Head of caudate nucleus (tissue), 42 donors: Measurements from ENCODE around the gene IPO5.
"Not testable (repeated sequence)": the region's sequence is repeated elsewhere in the genome, so short reads cannot be mapped to it uniquely, and the experiment has no call there.

Experiments used
- DNase-seq, 42 donors: peaks; one replicate each; pipeline versions ENCODE4 v3.0.0 to v3.0.0-alpha.2; 2020 to 2021; ENCODE audit warnings: mixed read lengths in 7 of 42
- intact Hi-C: fragments of 100-400 bp; cut with DNase I; formaldehyde crosslinking; loops from one replicate; pipeline ENCODE4 v1.15.0; 2022

IPO5 gene

DNA sequence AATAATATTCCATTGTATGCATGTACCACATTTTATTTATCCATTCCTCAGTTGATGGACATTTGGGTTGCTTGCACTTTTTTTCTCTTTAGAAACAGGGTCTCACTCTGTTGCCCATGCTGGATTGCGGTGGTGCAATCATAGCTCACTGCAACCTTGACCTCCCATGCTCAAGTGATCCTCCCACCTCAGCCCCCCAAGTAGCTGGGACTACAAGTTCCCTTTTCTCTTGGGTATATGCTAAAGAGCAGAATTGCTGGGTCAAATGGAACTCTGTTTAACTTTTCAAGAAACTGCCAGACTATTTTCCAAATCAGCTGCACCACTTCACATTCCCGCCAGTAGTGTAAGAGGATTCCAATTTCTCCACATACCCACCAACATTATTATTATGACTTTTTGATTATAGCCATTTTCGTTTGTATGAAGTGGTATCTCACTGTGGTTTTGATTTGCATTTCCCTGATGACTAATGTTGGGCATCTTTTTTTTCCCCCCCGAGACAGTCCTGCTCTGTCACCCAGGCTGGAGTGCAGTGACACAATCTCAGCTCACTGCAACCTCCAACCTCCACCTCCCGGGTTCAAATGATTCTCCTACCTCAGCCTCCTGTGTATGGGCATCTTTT lies 7.6 kb upstream of the IPO5 start:
- intact Hi-C loops, result no loop called here
- no peak for DNase-seq

DNA sequence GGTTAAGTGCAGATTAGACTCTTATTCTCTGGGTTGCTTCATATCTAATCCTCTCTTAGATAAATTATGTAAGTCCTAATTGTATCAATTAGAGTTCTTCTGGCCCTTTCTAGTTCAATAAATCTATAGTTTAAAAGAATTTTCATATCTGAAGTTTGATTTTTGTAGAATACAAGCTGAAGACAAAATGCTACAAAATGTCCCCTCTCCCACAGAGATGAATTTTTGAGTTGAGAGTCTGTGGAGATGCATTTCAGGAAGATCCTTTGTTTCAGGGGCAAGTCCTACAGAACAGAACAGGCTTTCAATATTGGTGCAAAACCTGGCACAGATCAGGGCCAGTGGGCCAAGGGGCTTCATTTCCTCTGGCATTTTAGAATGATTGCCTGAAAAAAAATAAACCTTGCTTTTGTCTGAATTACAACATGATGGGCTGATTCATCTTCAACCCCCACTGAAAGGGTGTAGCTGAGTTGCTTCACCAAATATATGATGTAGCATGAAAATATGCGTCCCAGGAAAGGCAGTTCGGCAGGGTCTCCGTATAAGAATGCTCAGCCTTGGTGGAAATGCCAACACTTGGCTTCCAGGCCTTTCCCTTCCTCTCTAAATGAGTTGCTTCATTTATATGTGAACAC lies 6.4 kb upstream of the IPO5 start:
- intact Hi-C loops, result no loop called here
- no peak for DNase-seq

- intact Hi-C loops, result no loop called here
Observed at GRCh38 chr13:97948041-97948440, 5.4 kb upstream of the IPO5 start.

GRCh38 chr13:97949316-97949715 lies 4.2 kb upstream of the IPO5 start:
- intact Hi-C loops, DNase-seq: not testable (repeated sequence)

More at GRCh38 chr13:97948041-97948440, 5.4 kb upstream of the IPO5 start:
- no peak for DNase-seq

DNA sequence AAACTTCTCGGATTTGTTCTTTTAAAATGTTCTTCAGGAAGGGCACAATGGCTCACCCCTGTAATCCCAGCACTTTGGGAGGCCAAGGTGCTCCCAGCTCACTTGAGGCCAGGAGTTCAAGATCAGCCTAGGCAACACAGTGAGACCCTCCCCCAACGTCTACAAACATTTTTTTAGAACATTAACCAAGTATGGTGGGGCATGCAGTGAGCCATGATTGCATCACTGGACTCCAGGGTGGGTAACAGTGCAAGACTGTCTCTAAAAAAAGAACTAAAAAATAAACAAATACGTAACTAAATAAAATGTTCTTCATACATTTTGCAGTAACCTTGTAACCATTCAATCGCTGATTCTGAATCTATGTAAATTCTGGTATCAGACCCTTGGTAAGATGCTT lies 2.1 kb upstream of the IPO5 start:
- DNase-seq, result no peak
- intact Hi-C loops, result no loop called here

DNA sequence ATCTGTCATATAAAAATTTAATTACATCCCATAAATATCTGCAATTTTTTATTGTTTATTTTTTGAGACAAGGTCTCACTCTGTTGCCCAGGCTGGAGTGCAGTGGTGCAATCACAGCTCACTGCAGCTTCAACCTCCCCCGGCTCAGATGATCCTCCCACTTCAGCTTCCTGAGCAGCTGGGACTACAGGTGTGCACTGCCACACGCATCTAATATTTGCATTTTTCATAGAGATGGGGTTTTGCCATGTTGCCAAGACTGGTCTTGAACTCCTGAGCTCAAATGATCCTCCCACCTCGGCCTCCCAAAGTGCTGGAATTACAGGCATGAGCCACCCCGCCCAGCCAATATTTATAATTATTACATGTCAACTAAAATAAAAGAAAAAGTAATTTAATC lies 644 bp upstream of the IPO5 start:
- intact Hi-C loops, DNase-seq: not testable (repeated sequence)

GRCh38 chr13:97961340-97961739 lies 7.9 kb downstream of the IPO5 start:
- DNase-seq, result no peak
- intact Hi-C loops, result no loop called here

GRCh38 chr13:97962887-97963286 lies 9.4 kb downstream of the IPO5 start:
- intact Hi-C loops, result no loop called here
- DNase-seq, result no peak

- DNase-seq, result no peak
- intact Hi-C loops, result no loop called here
Observed at GRCh38 chr13:97967226-97967625, 13.8 kb downstream of the IPO5 start.

DNA sequence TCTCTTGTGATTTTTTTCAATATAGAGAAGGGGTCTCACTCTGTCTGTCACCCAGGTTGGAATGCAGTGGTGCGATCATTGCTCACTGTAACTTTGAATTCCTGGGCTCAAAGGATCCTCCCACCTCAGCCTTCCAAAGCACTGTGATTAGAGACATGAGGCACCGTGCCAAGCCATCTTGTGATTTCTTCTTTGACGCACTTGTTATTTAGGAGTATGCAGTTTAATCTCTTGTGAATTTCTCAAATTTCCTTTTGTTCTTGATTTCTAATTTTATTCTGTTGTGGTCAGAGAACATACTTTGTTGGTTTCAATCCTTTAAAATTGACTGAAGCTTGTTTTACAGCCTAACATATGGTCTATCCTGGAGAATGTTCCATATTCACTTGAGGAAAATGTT lies 14.5 kb downstream of the IPO5 start:
- intact Hi-C loops, result no loop called here
- DNase-seq, result no peak

DNA sequence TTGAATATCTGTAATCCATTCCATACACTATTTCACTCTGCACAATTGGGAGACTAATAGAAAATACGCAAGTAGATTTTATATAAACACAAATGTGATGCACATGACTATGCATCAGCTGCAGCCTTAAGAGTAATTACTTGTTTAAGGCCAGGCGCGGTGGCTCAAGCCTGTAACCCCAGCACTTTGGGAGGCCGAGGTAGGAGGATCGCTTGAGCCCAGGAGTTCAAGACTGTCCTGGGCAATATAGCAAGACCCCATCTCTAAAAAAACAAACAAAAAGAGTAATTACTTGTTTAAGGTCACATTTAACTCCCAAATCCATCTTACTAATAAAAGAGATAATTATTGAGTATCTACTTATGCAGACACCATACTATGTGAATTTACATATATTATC lies 18.0 kb downstream of the IPO5 start:
- no peak for DNase-seq
- intact Hi-C loops, result no loop called here

DNA sequence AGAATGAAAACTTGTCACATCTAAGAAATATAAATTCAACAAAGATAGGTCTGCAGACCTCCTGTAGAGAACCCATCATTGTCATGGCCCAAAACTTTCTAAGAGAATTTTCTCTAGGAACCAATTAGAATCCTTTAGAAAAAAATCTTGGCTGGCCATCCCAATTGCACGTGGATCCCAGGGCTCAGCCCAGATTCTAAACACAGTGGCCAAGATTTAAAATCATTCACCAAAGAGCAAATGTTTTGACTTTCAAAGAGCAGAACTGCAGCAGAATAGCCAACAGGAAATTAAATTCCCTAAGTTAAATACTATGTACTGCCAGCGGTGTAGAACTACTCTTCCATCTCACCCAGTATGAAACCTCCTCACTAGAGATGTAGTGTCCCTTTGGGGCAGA lies 21.3 kb downstream of the IPO5 start:
- intact Hi-C loops, result no loop called here
- DNase-seq, result no peak

DNA sequence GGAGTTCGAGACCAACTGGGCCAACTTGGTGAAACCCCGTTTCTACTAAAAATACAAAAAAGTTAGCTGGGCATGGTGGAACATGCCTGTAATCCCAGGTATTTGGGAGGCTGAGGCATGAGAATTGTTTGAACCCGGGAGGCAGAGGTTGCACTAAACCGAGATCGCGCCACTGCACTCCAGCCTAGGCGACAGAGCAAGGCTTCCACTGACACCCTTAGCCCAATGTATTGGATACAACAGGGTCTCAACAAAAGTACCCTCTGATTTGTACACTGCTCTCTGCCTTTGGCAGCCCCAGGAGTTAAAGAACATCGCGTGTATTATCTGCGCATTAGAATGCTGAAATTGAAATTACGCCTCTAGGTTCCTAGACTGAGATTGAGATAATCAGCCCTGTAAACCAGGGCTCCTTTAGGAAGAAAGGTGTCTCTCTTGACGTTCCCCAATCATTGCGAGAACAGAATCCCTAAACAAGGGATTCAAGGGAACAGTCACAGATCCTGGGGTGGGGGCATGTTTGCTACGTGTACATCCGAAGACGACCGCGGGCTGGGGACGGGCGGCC lies 21.9 kb downstream of the IPO5 start:
- peak in 16 of 42 donors; percentile 4 to 57 (median 15) for DNase-seq
- intact Hi-C loops, result no loop called here

GRCh38 chr13:97975848-97976609 lies 22.6 kb downstream of the IPO5 start:
- intact Hi-C loops, result no loop called here
- peak; percentile 71 to 96 (median 93) for DNase-seq

- peak in 23 of 42 donors; percentile 6 to 49 (median 18) for DNase-seq
Observed at GRCh38 chr13:97976610-97977521, 23.4 kb downstream of the IPO5 start.

GRCh38 chr13:97977982-97978381 lies 24.5 kb downstream of the IPO5 start:
- DNase-seq, result no peak
- intact Hi-C loops, result no loop called here

More at GRCh38 chr13:97976610-97977521, 23.4 kb downstream of the IPO5 start:
- intact Hi-C loops, result no loop called here

- DNase-seq, result no peak
- intact Hi-C loops, result no loop called here
Observed at GRCh38 chr13:97978651-97979050, 25.2 kb downstream of the IPO5 start.

DNA sequence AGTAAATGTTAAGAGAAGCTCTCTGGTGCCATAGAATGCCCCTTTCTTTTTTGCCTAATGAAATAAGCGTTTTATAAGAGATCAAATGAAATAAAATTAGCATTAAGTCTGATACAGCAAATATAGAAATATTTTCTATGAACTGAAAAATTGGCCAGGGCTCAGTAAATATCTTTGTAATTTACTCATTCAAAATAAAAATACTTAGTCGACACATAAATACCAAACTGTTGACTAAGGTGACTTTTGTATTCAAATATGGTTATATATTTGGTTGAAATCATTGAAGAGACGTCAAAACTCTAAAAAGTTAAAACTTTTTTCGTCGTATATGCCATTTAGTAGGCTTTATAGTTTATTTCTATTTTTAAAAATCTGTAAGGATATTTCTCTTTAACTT lies 25.6 kb downstream of the IPO5 start:
- intact Hi-C loops, result no loop called here
- DNase-seq, result no peak

DNA sequence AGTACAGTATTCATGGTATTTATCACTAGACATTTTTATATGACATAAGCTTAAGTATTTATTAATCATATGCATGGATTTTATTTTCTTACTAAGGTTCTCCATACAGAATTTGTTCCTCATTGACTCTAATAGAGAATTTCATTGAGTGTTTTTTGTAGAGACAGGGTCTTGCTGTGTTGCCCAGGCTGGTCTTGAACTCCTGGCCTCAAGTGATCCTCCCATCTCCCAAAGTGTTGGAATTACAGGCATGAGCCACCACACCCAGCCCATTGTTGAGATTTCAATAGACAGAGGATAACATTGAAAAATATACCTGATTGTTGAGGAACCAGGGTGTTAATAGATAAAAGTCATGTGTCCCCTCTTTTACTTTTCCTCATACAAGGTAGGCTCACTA lies 26.1 kb downstream of the IPO5 start:
- no peak for DNase-seq
- intact Hi-C loops, result no loop called here
